Fibroblast of pulmonary artery (primary cell): Measurements from ENCODE around the gene AARSD1.

Source experiments
- DNase-seq: peaks from one replicate; pipeline ENCODE4 v3.0.0-alpha.2; 2010; ENCODE audit warnings: low read depth
- H3K4me3 ChIP-seq: replicated peaks from 2 replicates; pipeline ENCODE4 v1.5.1; 2011; ENCODE audit warnings: low read depth, mild to moderate bottlenecking, control low read depth, low read length, moderate library complexity
- CTCF ChIP-seq: IDR thresholded peaks from 2 replicates; pipeline ENCODE4 v1.5.1; 2011; ENCODE audit warnings: mild to moderate bottlenecking, control low read depth, low read length, inconsistent platforms; ENCODE audit errors: missing control alignments

The AARSD1 gene

GRCh38 chr17:42904110-42904469 is 60.2 kb downstream of the AARSD1 start:
- no peak overlapping the region for H3K4me3 ChIP-seq
- TF ChIP-seq CTCF = no peak
- DNase-seq = no peak

- H3K4me3 ChIP-seq = no peak overlapping the region
- no peak for DNase-seq
- TF ChIP-seq CTCF = no peak
Observed at GRCh38 chr17:42901535-42902229, 62.6 kb downstream of the AARSD1 start.
